IPS-NIHi7 (cell line): ENCODE measurements around the gene CHCHD6.

Experiments used
- DNase-seq: peaks from one replicate; pipeline ENCODE4 v3.0.0; 2012; ENCODE audit warnings: mixed read lengths; ENCODE audit errors: extremely low spot score

CHCHD6 gene

DNA sequence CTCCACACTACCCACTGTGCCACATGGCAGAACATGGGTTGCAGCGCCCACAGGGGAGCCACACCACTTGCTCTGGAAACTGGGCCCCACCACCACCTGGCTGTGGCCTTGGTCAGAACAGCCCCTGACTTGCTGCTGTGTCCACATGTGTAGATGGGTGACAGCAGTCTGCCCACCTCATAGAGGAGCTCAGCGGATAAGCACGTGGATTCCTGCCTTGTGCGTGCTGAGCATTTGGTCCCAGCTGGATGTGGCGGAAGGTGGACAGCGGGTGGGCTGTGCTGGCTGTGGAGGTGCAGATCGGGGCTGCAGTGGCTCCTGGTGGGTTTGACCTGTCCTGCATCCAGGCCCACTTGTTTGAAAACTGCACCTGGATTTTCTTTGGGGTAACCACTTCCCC is 272.9 kb downstream of the CHCHD6 start:
- no peak for DNase-seq

DNA sequence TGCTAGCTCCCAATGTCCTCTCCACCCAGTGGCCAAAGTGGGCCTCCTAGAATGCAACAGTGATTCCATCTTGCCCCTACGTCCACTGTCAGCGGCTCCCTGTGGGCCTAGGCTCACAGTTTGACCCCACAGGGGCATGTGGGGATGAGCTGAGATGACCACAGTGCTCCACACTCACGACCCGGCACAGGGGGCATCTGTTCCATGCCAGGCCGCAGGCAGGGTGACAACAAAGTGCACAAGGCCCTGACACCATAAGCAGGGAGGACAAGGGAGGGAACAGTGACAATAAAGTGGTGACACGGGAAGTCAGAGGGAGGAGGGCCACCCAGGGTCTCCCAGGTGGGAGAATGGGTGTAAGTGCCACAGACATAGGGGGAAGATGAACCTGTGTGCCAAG is 273.8 kb downstream of the CHCHD6 start:
- no peak for DNase-seq

DNA sequence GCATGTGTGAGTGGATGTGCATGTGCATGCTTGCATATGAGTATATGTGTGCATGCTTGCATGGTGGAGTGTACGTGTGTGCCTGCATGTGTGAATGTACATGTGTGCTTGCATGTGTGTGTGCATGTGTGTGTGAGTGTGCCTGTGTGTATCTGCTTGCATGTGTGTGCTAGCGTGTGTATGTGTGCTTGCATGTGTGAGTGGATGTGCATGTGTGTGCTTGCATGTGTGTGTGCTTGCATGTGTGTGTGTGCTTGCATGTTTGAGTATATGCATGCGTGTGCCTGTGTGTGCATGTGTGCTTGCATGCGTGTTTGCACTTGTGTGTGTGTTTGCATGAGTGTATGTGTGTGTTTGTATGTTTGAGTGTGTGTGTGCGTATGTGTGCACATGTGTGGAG is 274.3 kb downstream of the CHCHD6 start:
- DNase-seq: no peak

DNA sequence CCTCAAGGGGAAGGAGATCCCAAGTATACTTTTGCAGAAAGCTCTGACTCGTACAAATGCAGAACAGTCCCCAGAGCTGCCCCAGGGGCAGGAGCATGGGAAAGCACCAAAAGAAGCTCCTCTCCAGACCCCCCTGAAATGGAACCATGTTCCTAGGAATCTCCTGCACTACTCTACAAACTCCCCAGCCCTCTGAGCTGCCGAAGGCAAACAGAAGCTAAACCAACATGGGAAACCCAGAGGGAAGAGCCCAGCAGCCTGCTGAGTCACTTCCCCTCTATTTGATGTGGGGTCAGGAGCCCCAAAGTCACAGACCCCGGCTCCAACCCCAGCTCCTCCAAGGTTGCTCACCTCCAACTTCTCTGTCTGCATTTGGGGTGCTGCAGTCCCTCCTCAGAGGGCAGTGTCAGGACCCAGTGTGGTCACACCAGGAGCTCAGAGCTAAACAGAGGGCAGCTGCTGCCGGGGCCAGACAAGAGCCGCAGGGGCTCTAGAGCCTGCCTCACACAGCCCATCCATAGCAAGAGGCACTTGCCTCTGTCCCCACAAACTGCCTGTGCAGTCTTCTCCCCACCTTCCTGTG is 275.1 kb downstream of the CHCHD6 start:
- no peak for DNase-seq

DNA sequence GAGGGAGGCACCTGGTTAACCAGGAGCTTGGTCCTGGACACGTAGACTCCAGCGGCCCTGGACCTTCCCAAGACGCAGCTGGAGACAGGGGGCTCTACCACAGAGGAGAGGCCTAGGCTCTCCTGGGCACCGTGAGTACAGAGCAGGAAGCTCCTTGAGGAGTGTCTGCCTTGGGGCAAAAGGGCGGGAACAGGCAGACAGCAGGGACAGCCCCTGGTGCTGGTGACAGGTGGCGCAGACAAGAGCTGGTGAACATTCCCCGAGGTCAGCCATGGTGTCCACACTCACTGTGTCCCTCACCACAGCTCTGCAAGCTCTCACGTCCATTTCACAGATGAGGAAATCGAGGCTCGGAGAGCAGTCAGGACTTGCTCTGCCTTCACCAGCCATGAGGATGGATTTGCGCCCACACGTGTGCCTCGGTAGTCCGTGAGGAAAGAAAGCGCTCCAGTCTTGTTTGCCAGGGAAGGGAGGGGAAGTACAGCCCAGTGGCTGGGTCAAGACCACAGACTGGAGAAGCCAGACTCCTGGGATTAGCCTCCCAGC is 276.3 kb downstream of the CHCHD6 start:
- no peak for DNase-seq

DNA sequence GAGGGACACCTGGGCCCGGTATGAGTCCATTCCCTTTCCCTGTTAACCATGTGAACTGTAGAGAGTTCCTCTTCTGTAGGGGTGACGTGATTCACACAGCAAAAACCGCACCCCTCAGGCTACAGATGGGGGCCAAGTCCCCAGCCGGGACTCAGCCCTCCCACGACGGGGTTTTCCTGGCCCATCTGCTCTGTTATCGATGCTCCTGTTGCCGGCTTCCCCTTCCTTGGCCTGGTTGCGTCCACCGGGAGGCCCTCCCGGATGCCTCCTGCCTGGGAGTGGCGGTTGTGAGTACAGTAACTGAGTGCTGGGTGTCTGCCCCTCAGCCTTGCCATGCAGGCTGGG is 278.1 kb downstream of the CHCHD6 start:
- DNase-seq: peak; percentile 71

DNA sequence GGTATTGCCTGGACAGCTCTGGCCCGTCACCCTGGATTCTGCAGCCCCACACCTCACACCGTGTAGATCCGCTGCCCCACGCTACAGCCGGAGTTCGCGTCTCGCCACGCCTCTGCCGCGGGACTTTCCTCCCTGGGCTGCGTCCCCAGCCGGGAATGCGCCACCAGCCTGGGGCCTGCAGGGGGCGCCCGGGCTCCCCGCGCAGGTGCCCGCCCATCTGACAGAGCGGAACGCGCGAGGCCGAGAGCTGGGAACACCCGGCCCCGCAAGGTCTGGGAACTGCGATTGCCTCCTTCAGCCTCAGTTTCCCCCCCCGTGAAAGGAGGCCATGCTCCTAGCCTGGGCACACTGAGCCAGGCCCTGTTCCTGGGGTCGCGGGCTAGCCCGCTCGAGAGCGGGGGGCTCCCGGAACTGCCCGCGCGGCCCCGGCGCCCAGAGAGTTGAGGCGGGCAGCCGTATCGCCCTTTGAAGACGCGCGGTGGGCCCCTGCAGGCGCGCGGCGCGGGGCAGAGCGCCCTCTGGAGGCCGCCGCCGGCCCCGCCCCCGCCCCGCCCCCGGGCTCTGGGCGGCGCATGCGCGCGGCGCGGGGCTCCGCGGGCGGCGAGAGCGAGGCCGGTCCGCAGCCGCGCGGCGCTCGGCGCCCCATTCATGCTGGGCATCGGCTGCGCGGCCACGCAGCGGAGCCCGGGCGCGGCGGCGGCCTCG is 278.6 kb downstream of the CHCHD6 start, which contains the start of gene PLXNA1:
PLXNA1 (plus strand) TSS at position 645 of the 705 bp plus-strand sequence. CDS start 5,479 bp downstream, outside the sequence.
- peak; percentile 90 for DNase-seq

DNA sequence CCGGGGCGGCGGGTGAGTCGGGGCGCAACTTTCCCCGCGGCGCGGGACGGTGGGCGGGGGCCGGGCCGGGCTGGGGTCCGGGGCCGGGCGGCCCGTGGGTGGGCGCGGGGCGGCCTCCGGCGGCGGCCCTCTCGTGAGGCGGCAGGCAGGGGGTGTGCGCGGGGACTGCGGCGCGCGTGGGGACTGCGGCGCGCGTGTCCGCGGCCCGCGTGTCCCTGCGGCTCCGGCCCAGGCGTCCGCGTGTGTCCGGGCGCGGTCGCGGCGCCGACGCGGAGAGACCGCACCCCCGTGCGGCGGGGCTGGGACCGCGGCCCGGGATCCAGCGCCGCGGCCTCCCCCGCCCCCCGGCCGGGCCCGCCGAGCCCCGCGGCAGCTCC is 279.2 kb downstream of the CHCHD6 start:
- no peak for DNase-seq

DNA sequence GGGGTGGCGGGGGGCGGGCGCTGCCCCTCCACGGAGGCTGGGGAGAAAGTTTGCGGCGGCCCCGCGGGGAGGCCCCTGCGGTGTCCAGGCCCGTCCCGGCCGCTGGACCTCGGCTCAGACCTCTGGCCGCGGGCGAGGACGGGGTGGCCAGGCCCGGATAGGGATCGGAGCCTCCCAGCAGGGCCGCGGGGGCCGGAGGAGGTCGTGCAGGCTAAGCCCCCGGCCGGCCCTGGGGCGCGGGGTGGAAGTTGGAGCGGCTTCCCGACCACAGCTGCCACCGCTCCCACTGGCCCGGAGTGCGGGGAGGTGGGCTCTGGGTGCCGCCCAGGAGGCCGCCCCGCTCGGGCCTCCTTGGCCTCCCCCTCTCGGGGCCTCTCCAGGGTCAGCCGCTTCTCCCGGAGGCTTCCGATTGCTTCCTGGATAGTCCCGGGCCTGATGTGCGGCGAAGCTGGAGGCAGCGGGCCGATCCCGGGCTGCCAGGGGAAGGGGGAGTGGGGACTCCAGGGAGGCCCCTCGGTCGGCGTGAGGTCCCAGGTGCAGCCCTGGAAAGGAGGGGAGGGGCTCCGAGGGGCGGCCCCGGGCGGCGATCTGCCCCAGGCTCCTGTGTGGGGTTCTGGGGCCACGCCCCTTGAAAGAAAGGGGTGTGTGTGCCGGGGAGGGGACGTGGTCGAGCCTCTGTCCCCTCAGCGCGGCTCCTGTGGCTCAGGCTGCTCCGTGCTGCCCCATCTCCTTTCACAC is 279.8 kb downstream of the CHCHD6 start:
- peak; percentile 70 for DNase-seq

DNA sequence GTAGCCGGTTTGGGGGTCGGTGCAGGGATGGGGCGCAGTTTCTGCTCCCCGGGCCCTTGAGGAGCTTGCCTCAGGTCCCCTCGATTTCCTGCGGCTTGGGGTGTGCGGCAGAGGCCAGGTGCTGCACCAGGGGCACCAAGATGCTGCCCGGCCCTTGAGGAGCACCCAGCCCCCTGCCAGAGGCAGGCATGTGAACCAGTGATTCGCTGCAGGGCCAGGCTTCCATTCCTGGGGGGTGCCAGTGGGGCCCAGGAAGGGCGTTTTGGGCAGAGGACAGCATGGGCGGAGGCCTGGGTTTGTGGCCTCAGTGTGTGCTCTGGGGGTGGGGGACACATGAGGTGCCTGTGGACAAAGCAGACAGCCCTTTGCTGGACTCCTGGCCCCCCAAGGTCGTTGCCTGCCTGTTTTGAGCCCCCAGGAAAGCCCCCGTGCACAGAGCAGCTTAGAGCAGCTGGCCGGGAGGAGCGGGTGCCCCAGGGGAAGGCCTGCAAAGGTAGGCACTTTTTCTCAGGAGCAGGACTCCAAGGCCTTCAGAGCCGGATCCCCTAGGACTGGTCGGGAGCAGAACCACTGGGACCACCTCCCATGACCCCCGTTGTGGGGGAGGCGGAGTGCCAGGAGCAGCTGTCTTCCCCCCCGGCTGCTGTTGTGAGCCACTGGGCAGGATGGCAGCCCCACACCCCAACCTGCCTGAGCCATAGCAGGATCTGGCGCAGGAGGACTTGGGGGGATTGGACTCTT is 280.5 kb downstream of the CHCHD6 start:
- DNase-seq: no peak

DNA sequence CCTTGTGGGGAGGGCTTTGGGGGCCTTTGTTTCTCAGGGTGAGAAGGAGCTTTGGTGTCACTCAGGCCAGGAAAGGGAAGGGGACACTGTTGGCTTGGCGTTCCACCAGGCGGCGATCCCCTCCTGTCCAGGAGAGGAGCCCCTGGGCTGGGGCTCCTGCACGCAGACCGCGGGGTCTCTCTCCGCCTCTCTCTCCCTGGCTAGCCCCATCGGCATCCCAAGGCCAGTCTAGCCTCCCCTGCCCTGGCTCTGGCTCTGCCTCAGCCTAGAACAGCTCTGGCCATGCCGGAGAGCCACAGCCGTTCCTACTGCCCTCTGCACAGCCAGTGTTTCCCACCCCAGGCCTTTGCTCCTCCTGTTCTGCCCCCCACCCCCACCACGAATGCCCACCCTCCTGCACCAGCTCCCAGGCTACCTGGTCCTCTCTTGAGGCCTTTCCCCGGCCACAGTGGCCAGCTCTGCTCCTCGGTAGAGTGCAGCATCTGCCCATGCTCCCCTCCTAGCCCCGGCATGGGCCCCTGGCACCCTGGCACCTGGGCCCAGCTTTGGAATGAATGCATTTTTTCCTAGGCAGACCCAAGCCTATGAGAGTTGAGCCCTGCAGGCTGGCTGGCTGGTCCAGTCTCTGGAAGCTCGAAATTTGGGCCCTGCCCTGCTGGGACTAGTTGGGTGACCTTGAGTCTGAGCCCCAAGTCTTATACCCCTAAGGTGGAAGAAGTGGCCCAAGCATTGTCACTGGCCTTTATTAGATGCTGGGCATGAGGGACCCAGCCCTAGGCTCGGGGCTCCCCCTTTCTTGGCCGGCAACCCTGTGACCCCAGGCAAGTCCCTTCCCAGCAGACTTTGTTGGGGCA is 281.3 kb downstream of the CHCHD6 start:
- DNase-seq: peak; percentile 49

DNA sequence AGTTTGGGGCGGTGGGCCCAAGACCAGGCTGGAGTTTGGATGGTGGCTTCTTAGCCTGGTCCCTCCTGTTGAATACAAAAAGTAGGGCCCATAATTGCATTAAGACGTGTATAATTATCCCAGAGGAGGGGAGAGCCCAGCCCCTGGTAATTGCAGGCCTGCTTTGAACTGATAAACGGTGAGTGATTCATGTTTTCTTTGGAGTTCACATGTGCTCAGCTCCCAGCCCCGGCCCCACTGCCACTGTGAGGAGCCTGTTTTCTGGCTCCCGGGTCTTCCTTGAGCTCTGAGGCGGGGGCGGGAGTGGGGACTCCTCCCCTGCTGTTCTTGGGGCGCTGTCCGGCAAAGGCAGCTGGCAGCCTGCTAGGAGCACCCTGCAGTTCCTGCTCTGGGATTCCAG is 282.0 kb downstream of the CHCHD6 start:
- no peak for DNase-seq

DNA sequence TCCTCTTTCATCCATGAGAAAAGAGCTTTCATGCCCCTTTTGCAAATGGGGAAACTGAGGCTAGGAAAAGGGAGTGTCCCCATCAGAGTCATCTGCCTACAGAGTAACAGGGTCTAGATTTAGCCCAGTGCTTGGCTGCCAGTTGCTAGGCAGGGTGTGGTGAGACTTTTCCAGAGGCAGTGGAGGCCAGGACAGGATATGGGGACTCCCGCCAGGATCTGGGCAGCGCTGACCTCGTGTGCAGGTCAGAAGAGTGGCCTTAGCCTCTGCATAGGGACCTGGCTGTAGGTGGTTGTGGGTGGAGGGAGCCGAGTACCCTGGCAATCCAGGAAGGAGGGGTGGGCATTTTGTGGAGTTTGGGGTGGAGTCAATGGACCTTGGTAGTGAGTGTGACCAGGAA is 283.1 kb downstream of the CHCHD6 start:
- DNase-seq: no peak

DNA sequence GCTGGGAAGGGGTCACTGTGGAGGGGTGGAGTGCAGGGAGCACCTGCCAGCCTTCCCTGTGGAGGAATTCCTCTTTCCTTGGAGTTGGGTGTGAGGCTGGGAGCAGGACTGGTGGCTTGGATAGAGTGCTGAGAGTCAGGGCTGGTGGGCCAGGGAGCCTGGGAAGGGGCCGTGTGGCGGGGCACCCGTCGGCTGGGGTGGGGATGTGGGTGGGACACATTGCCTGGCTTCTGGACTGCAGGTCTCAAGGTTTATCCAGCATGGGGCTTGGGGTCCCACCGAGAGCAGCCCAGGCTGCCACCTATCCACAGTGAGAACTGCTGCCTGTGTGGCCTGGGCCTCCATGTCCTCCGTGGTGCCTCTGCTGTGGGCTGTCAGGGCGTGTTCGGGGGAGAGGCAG is 283.6 kb downstream of the CHCHD6 start:
- DNase-seq: no peak

DNA sequence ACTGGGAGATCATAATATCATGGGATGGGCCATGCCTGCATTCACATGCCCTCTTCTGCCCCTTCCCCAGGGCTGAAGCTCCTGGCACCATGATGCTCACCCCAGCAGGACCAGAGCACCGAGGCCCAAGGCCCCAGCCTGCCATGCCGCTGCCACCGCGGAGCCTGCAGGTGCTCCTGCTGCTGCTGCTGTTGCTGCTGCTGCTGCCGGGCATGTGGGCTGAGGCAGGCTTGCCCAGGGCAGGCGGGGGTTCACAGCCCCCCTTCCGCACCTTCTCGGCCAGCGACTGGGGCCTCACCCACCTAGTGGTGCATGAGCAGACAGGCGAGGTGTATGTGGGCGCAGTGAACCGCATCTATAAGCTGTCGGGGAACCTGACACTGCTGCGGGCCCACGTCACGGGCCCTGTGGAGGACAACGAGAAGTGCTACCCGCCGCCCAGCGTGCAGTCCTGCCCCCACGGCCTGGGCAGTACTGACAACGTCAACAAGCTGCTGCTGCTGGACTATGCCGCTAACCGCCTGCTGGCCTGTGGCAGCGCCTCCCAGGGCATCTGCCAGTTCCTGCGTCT is 284.5 kb downstream of the CHCHD6 start:
- no peak for DNase-seq

DNA sequence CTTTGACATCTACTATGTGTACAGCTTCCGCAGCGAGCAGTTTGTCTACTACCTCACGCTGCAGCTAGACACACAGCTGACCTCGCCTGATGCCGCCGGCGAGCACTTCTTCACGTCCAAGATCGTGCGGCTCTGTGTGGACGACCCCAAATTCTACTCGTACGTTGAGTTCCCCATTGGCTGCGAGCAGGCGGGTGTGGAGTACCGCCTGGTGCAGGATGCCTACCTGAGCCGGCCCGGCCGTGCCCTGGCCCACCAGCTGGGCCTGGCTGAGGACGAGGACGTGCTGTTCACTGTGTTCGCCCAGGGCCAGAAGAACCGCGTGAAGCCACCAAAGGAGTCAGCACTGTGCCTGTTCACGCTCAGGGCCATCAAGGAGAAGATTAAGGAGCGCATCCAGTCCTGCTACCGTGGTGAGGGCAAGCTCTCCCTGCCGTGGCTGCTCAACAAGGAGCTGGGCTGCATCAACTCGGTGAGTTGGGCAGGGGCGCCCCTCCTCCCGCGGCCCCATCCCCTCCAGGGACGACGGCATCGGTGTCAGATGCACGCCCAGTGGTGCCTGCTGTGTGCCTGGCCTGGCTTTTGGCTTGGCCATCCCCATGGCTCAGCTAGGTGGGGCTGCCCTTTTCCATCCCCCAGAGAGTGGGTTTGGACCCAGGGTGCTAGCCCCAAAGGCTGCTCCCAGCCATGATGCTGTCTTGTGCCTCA is 285.4 kb downstream of the CHCHD6 start:
- DNase-seq: no peak

DNA sequence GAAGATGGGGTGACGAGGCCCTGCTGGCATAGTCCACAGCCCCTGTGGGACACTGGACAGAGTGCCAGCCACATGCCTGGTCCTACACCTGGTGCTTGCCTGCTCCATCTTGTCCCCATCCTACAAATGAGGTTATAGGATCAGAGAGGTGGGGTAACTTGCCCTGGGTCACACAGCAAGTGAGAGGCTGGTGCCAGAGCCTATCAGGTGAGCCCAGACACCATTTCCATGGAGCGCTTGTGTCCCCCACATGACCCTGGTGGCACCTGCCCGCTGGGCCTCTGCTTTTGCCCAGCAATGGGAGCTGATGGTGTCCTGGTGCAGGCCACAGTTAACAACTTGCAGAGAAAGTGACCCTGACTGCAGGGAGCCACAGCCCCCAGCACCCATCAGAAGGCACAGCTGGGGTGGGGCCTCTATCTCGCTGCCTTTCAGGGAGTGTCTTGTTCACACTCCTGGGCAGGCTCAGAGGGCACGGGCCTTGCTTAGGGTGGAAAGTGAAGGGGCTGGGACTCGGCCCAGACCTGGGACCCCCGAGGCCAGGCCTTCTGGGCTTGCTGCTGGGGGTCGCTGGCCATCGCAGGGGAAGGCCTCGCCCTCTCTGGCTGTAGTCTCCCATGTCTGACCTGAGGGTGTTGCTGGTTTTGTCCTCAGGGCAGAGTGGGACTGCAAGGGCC is 286.1 kb downstream of the CHCHD6 start:
- DNase-seq: no peak

DNA sequence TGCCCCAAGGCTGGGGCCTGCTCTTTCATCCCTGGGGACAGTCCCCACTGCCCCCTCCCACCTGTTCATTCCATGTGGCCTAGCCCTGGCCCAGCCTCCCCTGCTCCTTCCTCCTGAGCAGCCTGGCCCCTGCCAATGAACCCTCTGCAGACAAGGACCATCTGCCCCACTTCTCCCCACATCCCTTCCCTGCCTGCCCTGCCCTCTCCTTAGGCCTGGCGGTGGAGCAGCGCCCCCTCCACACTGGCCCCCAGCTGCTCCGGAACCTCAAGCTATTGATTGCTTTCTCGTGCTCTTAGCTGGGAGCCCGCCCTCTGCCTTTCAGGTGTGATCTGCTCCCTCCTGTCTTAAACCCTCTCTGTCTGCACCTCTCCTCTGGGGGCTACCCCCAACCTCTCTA is 286.9 kb downstream of the CHCHD6 start:
- no peak for DNase-seq

DNA sequence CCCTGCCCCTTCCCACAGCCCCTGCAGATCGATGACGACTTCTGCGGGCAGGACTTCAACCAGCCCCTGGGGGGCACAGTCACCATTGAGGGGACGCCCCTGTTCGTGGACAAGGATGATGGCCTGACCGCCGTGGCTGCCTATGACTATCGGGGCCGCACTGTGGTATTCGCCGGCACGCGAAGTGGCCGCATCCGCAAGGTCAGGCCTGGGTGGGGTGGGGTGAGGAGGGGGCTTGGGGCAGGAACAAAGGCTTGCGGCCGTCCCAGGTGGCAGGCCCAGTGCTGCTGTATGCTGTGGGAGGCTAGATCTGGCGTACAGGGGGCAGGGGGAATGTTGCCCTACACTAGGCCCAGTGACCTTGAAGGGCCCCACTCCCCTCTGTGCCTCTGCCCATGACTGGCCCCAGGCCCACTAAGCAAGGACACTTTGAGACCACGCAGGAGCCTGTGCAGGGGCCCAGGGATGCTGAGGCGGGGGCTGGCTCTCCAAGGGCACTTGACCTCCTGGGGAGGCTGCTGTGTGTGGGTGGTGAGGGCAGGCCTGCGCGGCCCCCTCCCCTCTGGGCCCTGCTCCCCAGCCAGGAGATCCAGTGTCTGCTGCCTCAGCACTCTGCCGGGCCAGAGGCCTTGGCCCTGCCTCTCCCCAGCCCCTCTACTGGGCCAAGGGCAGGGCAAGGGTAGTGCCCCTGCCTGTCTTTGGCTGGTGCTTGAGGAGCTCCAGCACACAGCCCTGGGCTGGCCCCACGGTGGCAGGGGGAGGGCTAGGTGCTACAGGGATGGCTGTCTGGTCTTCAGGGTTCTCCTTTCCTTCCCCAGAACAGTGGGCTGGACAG is 287.5 kb downstream of the CHCHD6 start:
- no peak for DNase-seq
